WTC11 (cell line): ENCODE results near the gene ASB2. TPM values are rescaled to one million over a fixed set of nuclear protein-coding genes. Genes with fewer than 3 reads are reported as not detected.

Source experiments
- ATAC-seq: fragments of 200-7000 bp; cut with Tn5 transposase; 2 replicates; pipeline ENCODE4 v1.10.0; 2021; ENCODE audit warnings: mild to moderate bottlenecking, moderate library complexity
- CTCF ChIA-PET: fragments of 300-600 bp; sonication (Branson Sonifier 250); formaldehyde crosslinking; loops from one replicate; lab custom pipeline; 2021; ENCODE audit warnings: antibody characterized with exemption; lab: Charles Lee
- POLR2A ChIA-PET: fragments of 350-600 bp; sonication (Branson Sonifier 250); formaldehyde crosslinking; loops from one replicate; lab custom pipeline; 2021; ENCODE audit warnings: antibody characterized with exemption; lab: Charles Lee
- DNase-seq: peaks from one replicate; pipeline ENCODE4 v3.0.0; 2021; ENCODE audit warnings: low spot score
- H3K27ac Mint-ChIP-seq: 2 replicates; pipeline ENCODE4 v1.8.0; 2021; ENCODE audit warnings: mixed read lengths
- H3K27me3 Mint-ChIP-seq: 2 replicates; pipeline ENCODE4 v1.8.0; 2021; ENCODE audit warnings: low read depth, mild to moderate bottlenecking, moderate library complexity, mixed read lengths
- H3K36me3 Mint-ChIP-seq: 2 replicates; pipeline ENCODE4 v1.8.0; 2021; ENCODE audit warnings: mixed read lengths
- H3K4me1 Mint-ChIP-seq: 2 replicates; pipeline ENCODE4 v1.8.0; 2022; ENCODE audit warnings: mixed read lengths
- H3K4me3 Mint-ChIP-seq: 2 replicates; pipeline ENCODE4 v1.8.0; 2021; ENCODE audit warnings: mild to moderate bottlenecking, moderate library complexity, mixed read lengths
- H3K9me3 Mint-ChIP-seq: 2 replicates; pipeline ENCODE4 v1.8.0; 2021; ENCODE audit warnings: mixed read lengths
- ARID4B ChIP-seq: sonication (generic); formaldehyde crosslinking; IDR thresholded peaks from 2 replicates; pipeline ENCODE4 v1.8.0; 2023; ENCODE audit warnings: missing genetic modification reagents, mild to moderate bottlenecking, borderline replicate concordance
- GABPB1 ChIP-seq: sonication (generic); formaldehyde crosslinking; IDR thresholded peaks from 2 replicates; pipeline ENCODE4 v1.8.1; 2023; ENCODE audit warnings: mild to moderate bottlenecking, missing genetic modification reagents
- HMGA2 ChIP-seq: fragments of 250-450 bp; sonication (Bioruptor Pico); IDR thresholded peaks from 2 replicates; pipeline ENCODE4 v1.4.0; 2021; ENCODE audit warnings: mild to moderate bottlenecking, moderate library complexity
- JUN ChIP-seq: sonication (generic); formaldehyde crosslinking; IDR thresholded peaks from 2 replicates; pipeline ENCODE4 v1.8.0; 2023; ENCODE audit warnings: mild to moderate bottlenecking, missing genetic modification reagents
- MXD4 ChIP-seq: fragments of 250-450 bp; sonication (Bioruptor Pico); IDR thresholded peaks from 2 replicates; pipeline ENCODE4 v1.8.0; 2021; ENCODE audit warnings: mild to moderate bottlenecking, moderate library complexity, borderline replicate concordance
- NFE2L1 ChIP-seq: sonication (generic); formaldehyde crosslinking; IDR thresholded peaks from 2 replicates; pipeline ENCODE4 v1.8.1; 2023; ENCODE audit warnings: missing genetic modification reagents
- NFYB ChIP-seq: sonication (generic); formaldehyde crosslinking; conservative IDR thresholded peaks from 2 replicates; pipeline ENCODE4 v1.8.0; 2022; ENCODE audit warnings: low read depth, missing genetic modification reagents
- PRRX2 ChIP-seq: fragments of 250-450 bp; sonication (Bioruptor Pico); IDR thresholded peaks from 2 replicates; pipeline ENCODE4 v1.8.0; 2021; ENCODE audit warnings: mild to moderate bottlenecking
- TP53 ChIP-seq: sonication (generic); formaldehyde crosslinking; IDR thresholded peaks from 2 replicates; pipeline ENCODE4 v1.8.1; 2023; ENCODE audit warnings: mild to moderate bottlenecking, missing genetic modification reagents
- ZNF138 ChIP-seq: sonication (generic); formaldehyde crosslinking; conservative IDR thresholded peaks from 2 replicates; pipeline ENCODE4 v1.8.1; 2022; ENCODE audit warnings: mild to moderate bottlenecking, moderate library complexity, missing genetic modification reagents
- ZNF232 ChIP-seq: sonication (generic); formaldehyde crosslinking; IDR thresholded peaks from 2 replicates; pipeline ENCODE4 v1.8.0; 2022; ENCODE audit warnings: mild to moderate bottlenecking, missing genetic modification reagents
- ZNF396 ChIP-seq: fragments of 250-450 bp; sonication (Bioruptor Pico); IDR thresholded peaks from 2 replicates; pipeline ENCODE4 v1.8.0; 2021; ENCODE audit warnings: mild to moderate bottlenecking, moderate library complexity, borderline replicate concordance
- ZNF423 ChIP-seq: fragments of 250-450 bp; sonication (Bioruptor Pico); IDR thresholded peaks from 2 replicates; pipeline ENCODE4 v2.1.2; 2022; ENCODE audit warnings: mild to moderate bottlenecking, moderate library complexity
- total RNA-seq: library from RNA; stranded (reverse); gene quantifications from 3 replicates; pipeline ENCODE4 v1.2.3, GENCODE V29; 2021
- TF ChIP-seq, protein P1 (sequence below): sonication (generic); formaldehyde crosslinking; IDR thresholded peaks from 2 replicates; pipeline ENCODE4 v1.8.0; 2022; ENCODE audit warnings: mild to moderate bottlenecking, missing genetic modification reagents
- TF ChIP-seq, protein P2 (sequence below): sonication (generic); formaldehyde crosslinking; conservative IDR thresholded peaks from 2 replicates; pipeline ENCODE4 v1.8.1; 2023; ENCODE audit warnings: mild to moderate bottlenecking, low read depth, missing genetic modification reagents, moderate library complexity

ASB2 gene
- total RNA-seq, 1 experiment from 2014 or later, result 0.37 TPM

DNA sequence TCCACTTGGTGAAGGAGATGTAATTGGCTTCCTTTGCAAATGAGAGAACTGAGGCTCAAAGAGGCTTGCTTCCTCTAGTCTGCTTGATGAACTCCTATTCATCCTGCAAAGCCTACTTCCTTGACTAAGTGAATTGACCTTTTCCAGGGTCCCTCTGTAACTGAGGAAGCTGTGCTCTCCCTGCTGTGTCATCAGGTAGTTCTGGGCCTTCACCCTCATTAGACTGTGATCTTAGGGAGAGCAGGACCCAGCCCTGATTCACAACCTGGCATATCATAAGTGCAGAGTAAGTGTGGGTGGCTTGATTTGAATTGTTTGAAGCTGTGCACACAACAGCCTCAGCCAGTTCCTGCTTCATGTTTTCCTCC lies 16.3 kb downstream of the ASB2 start:
- POLR2A ChIA-PET, result interaction anchor here (0.6 kb wide), 1 partner anchor 15 kb away, joined by 4 read pairs; no protein-coding TSS in a partner anchor
- no peaks in the 10 kb centered on the region for H3K27me3 Mint-ChIP-seq
- TF ChIP-seq TP53, result no peak
- no peak for TF ChIP-seq ZNF396 (CRISPR knock-in tag)
- TF ChIP-seq JUN, result no peak
- TF ChIP-seq MXD4 (CRISPR knock-in tag), result no peak
- TF ChIP-seq PRRX2 (CRISPR knock-in tag), result no peak
- TF ChIP-seq HMGA2 (CRISPR knock-in tag), result no peak
- TF ChIP-seq, protein P1, sequence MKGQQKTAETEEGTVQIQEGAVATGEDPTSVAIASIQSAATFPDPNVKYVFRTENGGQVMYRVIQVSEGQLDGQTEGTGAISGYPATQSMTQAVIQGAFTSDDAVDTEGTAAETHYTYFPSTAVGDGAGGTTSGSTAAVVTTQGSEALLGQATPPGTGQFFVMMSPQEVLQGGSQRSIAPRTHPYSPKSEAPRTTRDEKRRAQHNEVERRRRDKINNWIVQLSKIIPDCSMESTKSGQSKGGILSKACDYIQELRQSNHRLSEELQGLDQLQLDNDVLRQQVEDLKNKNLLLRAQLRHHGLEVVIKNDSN, result no peak
- no peak for TF ChIP-seq ZNF138 (CRISPR knock-in tag)
- no peak for TF ChIP-seq ARID4B (CRISPR knock-in tag)
- no peak for TF ChIP-seq ZNF232 (CRISPR knock-in tag)
- no peak for TF ChIP-seq NFYB (CRISPR knock-in tag)
- H3K36me3 Mint-ChIP-seq, result no peaks in the 10 kb centered on the region
- no peak overlapping the region for H3K4me3 Mint-ChIP-seq
- H3K27ac Mint-ChIP-seq, result no peak overlapping the region
- DNase-seq (no peak), ATAC-seq (no peak)
- peaks cover 24% of the 10 kb centered on the region for H3K4me1 Mint-ChIP-seq
- no peaks in the 10 kb centered on the region for H3K9me3 Mint-ChIP-seq
- CTCF ChIA-PET, result interaction anchor here (7.5 kb wide), 1 partner anchor 20 kb away, joined by 52 read pairs; no protein-coding TSS in a partner anchor

DNA sequence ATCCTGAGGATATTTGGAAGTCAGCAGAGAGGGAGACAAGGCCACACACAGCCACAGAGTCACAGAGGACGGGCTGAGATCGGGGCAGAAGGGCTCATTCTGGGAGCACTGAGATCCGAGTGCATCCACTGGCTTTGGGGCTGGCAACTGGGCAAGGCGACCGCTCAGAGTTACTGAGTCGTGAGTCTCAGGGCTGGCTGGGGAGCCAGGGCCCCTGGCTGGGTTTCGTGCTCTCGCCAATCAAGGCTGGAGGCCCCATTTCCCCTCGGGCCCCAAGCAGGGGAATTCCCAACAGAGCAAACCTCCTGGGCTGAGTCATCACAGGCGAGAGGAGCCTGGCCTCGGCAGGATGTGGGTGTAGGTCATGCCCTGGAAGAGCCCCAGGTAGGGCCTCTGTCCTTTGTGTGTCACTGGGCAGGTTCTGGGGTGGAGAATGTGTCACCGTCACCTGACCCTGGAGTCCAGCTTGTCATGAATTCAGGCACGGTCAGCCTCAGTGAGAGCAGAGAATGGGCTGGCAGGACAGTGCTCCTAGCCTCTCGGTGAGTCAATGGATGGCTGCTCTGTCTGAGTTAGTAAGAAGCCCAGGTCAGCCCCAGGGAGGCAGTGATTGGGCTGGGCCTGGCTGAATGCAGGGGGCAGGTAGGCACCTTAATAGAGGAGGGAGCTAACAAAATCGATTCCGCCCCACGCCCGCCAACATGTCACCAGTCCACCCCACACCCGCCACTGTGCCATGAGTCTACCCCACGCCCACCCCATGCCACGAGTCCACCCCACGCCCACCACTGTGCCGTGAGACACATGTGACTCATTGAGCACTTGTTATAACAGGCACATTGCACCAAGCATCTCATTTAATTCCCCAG lies 16.9 kb downstream of the ASB2 start:
- CTCF ChIA-PET, result interaction anchor here (1.2 to 7.5 kb wide), 3 partner anchors 19 to 77 kb away, joined by 3 to 52 read pairs (median 4); no protein-coding TSS in a partner anchor
- H3K4me3 Mint-ChIP-seq, result no peak overlapping the region
- DNase-seq, result no peak

More for the DNA sequence above, 16.9 kb downstream of the ASB2 start:
- Mint-ChIP-seq H3K36me3 (no peaks in the 10 kb centered on the region), H3K4me1 (peaks cover 25% of the 10 kb centered on the region), H3K27ac (peak overlapping the region; percentile 76; the same call in 1 of the 2 replicates), H3K27me3 (no peaks in the 10 kb centered on the region), H3K9me3 (no peaks in the 10 kb centered on the region)
- POLR2A ChIA-PET, result interaction anchor here (0.6 kb wide), 1 partner anchor 16 kb away, joined by 4 read pairs; no protein-coding TSS in a partner anchor
- ATAC-seq, result peak; percentile 63
- TF ChIP-seq GABPB1 (CRISPR knock-in tag) (peak; percentile 78), ZNF423 (peak; percentile 37; the same call in 1 of the 2 replicates), NFE2L1 (CRISPR knock-in tag) (no peak), ARID4B (CRISPR knock-in tag) (no peak)
- TF ChIP-seq, protein P2, sequence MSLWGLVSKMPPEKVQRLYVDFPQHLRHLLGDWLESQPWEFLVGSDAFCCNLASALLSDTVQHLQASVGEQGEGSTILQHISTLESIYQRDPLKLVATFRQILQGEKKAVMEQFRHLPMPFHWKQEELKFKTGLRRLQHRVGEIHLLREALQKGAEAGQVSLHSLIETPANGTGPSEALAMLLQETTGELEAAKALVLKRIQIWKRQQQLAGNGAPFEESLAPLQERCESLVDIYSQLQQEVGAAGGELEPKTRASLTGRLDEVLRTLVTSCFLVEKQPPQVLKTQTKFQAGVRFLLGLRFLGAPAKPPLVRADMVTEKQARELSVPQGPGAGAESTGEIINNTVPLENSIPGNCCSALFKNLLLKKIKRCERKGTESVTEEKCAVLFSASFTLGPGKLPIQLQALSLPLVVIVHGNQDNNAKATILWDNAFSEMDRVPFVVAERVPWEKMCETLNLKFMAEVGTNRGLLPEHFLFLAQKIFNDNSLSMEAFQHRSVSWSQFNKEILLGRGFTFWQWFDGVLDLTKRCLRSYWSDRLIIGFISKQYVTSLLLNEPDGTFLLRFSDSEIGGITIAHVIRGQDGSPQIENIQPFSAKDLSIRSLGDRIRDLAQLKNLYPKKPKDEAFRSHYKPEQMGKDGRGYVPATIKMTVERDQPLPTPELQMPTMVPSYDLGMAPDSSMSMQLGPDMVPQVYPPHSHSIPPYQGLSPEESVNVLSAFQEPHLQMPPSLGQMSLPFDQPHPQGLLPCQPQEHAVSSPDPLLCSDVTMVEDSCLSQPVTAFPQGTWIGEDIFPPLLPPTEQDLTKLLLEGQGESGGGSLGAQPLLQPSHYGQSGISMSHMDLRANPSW, result no peak
